ENCODE results near the gene VIPR1.

GRCh38 chr3:42491881-42492507 lies 10.4 kb upstream of the VIPR1 start:
- TF ChIP-seq CTCF (IDR thresholded peaks at IDR 0.05; ENCODE audit: low read depth, low read length, poor library complexity, severe bottlenecking) = no peak
- no peak for TF ChIP-seq EZH2phosphoT487 (IDR thresholded peaks at IDR 0.05; ENCODE audit: borderline replicate concordance, low read length)

Data from DOHH2 (cell line).